Activated CD4-positive, alpha-beta T cell treated with anti-CD3 and anti-CD28 coated beads for 36 hours (primary cell): ENCODE results near the gene PMVK. TPM values are rescaled to one million over a fixed set of nuclear protein-coding genes. Genes with fewer than 3 reads are reported as not detected.
"Not testable (repeated sequence)": the region's sequence is repeated elsewhere in the genome, so short reads cannot be mapped to it uniquely, and the experiment has no call there.

ENCODE experiments used
- ATAC-seq: fragments of 200-7000 bp; cut with Tn5 transposase; one replicate; pipeline ENCODE4 v1.10.0; 2021; ENCODE audit warnings: mild to moderate bottlenecking, moderate library complexity
- CTCF ChIA-PET: fragments of 350-600 bp; sonication (Branson Sonifier 250); formaldehyde crosslinking; loops from one replicate; lab custom pipeline; 2021; ENCODE audit warnings: antibody characterized with exemption; lab: Charles Lee
- POLR2A ChIA-PET: fragments of 350-600 bp; sonication (Branson Sonifier 250); formaldehyde crosslinking; loops from one replicate; lab custom pipeline; 2021; ENCODE audit warnings: antibody characterized with exemption, inconsistent platforms; lab: Charles Lee
- DNase-seq: peaks from one replicate; pipeline ENCODE4 v3.0.0-alpha.2; 2020
- H3K27ac Mint-ChIP-seq: one replicate; pipeline ENCODE4 v1.8.0; 2021; ENCODE audit warnings: mixed read lengths
- H3K27me3 Mint-ChIP-seq: one replicate; pipeline ENCODE4 v1.8.0; 2021; ENCODE audit warnings: mixed read lengths
- H3K36me3 Mint-ChIP-seq: one replicate; pipeline ENCODE4 v1.8.0; 2021; ENCODE audit warnings: low read depth, mixed read lengths
- H3K4me1 Mint-ChIP-seq: one replicate; pipeline ENCODE4 v1.8.0; 2021; ENCODE audit warnings: mixed read lengths
- H3K4me3 Mint-ChIP-seq: one replicate; pipeline ENCODE4 v1.8.0; 2021; ENCODE audit warnings: mild to moderate bottlenecking, moderate library complexity, mixed read lengths
- H3K9me3 Mint-ChIP-seq: one replicate; pipeline ENCODE4 v1.8.0; 2021; ENCODE audit warnings: low read depth, mixed read lengths
- intact Hi-C, 2 experiments: fragments of 100-400 bp; cut with DNase I in 1 of 2; cut with micrococcal nuclease in 1 of 2; formaldehyde crosslinking; loops; one replicate each; pipeline versions ENCODE4 v1.14.2 to v1.15.1; 2022 to 2024; cut with DNase I, micrococcal nuclease
- total RNA-seq, 2 experiments: library from RNA; stranded (reverse); gene quantifications; one replicate each; pipeline ENCODE4 v1.2.3, GENCODE V29; 2021

The PMVK gene
- total RNA-seq, 2 experiments from 2014 or later = 17.0 to 36.9 TPM

GRCh38 chr1:154925335-154926170, 11.0 kb downstream of the PMVK start:
- ATAC-seq = no peak
- Mint-ChIP-seq H3K4me3 (no peak overlapping the region), H3K36me3 (peaks cover 32% of the 10 kb centered on the region), H3K9me3 (no peaks in the 10 kb centered on the region), H3K27ac (no peak overlapping the region), H3K4me1 (peaks cover 2% of the 10 kb centered on the region), H3K27me3 (no peaks in the 10 kb centered on the region)
- ChIA-PET POLR2A (interaction anchor here (0.7 to 1.2 kb wide), 2 partner anchors 11 to 41 kb away, joined by 3 to 7 read pairs; partner anchors contain the start of gene PMVK), CTCF (interaction anchor here (0.6 to 1.0 kb wide), 5 partner anchors 47 to 591 kb away, joined by 3 to 5 read pairs (median 3); no protein-coding TSS in a partner anchor)
- no peak for DNase-seq
- intact Hi-C loops = no loop called here

DNA sequence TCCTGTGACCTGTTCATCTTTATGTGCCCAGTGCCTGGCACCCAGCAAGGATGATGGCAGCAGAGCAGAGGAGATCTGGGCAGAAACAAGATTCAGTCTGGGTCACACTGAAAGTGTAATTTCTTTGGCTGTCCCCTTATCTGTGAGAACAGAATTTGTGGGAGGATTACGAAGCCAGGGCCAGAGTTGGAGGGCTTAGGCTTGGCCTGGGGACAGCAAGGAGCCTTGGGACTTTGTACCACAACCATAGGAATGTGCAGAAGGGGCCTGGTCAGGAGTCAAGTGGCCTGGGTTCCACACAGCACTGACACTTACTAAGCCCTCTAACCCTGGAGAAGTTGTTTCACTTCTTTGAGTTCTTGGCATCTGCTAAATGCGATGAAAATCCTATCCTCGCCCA, 12.8 kb downstream of the PMVK start:
- H3K27ac Mint-ChIP-seq = no peak overlapping the region
- POLR2A ChIA-PET = no interaction called here

DNA sequence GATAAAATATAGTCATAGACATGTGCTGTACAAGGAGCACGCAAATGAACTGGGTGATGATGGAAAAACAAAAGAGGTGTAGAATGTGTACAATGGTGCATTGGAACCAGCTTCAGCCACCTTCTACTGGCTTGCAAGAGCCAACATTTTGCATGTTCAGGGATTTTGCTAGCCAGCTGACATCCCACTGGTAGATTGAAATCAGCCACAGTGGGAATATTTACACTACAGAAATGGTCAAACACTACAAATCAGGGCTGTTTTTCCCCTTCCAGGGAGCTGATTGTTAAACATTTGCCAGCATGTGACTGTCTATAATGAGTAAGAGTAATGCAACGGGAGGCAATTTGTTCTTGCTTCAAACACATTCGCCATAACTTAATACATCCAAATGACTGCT, 23.2 kb downstream of the PMVK start:
- Mint-ChIP-seq H3K4me1 (no peaks in the 10 kb centered on the region), H3K27ac (no peak overlapping the region), H3K27me3 (no peaks in the 10 kb centered on the region), H3K36me3 (peaks cover 6% of the 10 kb centered on the region), H3K4me3 (no peak overlapping the region), H3K9me3 (no peaks in the 10 kb centered on the region)
- ATAC-seq = no peak
- DNase-seq = no peak
- CTCF ChIA-PET = interaction anchor here (0.6 to 0.7 kb wide), 2 partner anchors 23 to 175 kb away, joined by 3 read pairs; no protein-coding TSS in a partner anchor
- POLR2A ChIA-PET = interaction anchor here (0.6 kb wide), 1 partner anchor 35 kb away, joined by 6 read pairs; no protein-coding TSS in a partner anchor
- intact Hi-C loops = no loop called here

More for the DNA sequence above, 12.8 kb downstream of the PMVK start:
- Mint-ChIP-seq H3K9me3 (no peaks in the 10 kb centered on the region), H3K27me3 (no peaks in the 10 kb centered on the region), H3K36me3 (peaks cover 27% of the 10 kb centered on the region), H3K4me3 (no peak overlapping the region), H3K4me1 (peaks cover 2% of the 10 kb centered on the region)
- intact Hi-C loops = no loop called here
- CTCF ChIA-PET = no interaction called here
- DNase-seq = no peak
- no peak for ATAC-seq

GRCh38 chr1:154912755-154913154, 23.8 kb downstream of the PMVK start:
- H3K27ac Mint-ChIP-seq = no peak overlapping the region
- CTCF ChIA-PET = interaction anchor here (0.6 to 0.7 kb wide), 2 partner anchors 23 to 175 kb away, joined by 3 read pairs; no protein-coding TSS in a partner anchor
- H3K36me3 Mint-ChIP-seq = peaks cover 6% of the 10 kb centered on the region
- intact Hi-C loops = no loop called here
- POLR2A ChIA-PET = interaction anchor here (0.6 kb wide), 1 partner anchor 36 kb away, joined by 6 read pairs; no protein-coding TSS in a partner anchor
- H3K9me3 Mint-ChIP-seq = no peaks in the 10 kb centered on the region
- no peak for DNase-seq
- ATAC-seq = no peak
- H3K4me3 Mint-ChIP-seq = no peak overlapping the region
- no peaks in the 10 kb centered on the region for H3K27me3 Mint-ChIP-seq
- no peaks in the 10 kb centered on the region for H3K4me1 Mint-ChIP-seq

- no peak for ATAC-seq
- peaks cover 5% of the 10 kb centered on the region for H3K36me3 Mint-ChIP-seq
Observed at GRCh38 chr1:154911691-154912550, 24.6 kb downstream of the PMVK start.

DNA sequence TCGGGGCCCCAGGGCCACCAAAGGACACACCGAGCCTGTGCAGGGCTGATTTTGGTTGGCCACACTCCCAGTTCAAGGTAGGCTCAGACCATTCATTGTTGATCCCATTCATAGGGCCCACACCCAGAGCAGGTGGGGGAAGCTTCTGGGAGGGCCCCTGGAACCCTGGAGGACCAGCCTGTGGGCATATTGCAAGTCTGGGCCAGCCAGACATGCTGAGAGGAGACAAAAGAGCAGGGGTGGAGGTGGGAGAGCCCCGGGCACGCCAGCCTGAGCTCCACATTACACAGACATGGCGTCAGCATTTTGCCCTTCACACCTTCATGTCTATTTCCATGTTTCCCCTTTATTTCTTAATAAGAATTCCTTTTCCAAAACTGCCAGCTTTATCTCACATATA, 25.7 kb downstream of the PMVK start:
- intact Hi-C loops = no loop called here

More at GRCh38 chr1:154911691-154912550, 24.6 kb downstream of the PMVK start:
- Mint-ChIP-seq H3K27ac (no peak overlapping the region), H3K27me3 (no peaks in the 10 kb centered on the region), H3K9me3 (no peaks in the 10 kb centered on the region), H3K4me3 (no peak overlapping the region), H3K4me1 (no peaks in the 10 kb centered on the region)
- ChIA-PET POLR2A (no interaction called here), CTCF (no interaction called here)
- no peak for DNase-seq
- intact Hi-C loops = no loop called here

DNA sequence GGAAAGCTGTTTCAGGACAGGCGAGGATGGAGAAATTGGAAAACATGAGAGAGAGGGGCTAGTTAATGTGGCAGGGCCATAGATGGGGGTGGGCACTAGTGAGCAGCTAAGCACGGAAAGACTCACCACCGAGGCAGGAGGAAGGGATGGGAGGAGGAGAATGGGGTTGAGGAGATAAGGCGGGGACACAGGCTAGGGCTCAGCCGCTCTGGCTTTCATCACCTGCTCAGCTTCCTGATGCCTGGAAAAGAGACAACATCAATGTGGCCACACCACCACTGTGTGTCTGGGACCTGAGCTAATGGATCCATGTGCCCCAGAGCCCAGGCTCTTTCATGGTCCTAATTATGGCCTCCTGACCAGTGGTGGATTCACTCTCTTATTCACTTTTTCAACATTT, 27.6 kb downstream of the PMVK start:
- intact Hi-C loops = no loop called here

More for the DNA sequence above, 25.7 kb downstream of the PMVK start:
- Mint-ChIP-seq H3K27ac (no peak overlapping the region), H3K9me3 (no peaks in the 10 kb centered on the region), H3K4me3 (no peak overlapping the region), H3K36me3 (no peaks in the 10 kb centered on the region), H3K27me3 (no peaks in the 10 kb centered on the region), H3K4me1 (no peaks in the 10 kb centered on the region)
- CTCF ChIA-PET = interaction anchor here (1.1 kb wide), 1 partner anchor 19 kb away, joined by 3 read pairs; no protein-coding TSS in a partner anchor
- no peak for ATAC-seq
- POLR2A ChIA-PET = no interaction called here
- no peak for DNase-seq

DNA sequence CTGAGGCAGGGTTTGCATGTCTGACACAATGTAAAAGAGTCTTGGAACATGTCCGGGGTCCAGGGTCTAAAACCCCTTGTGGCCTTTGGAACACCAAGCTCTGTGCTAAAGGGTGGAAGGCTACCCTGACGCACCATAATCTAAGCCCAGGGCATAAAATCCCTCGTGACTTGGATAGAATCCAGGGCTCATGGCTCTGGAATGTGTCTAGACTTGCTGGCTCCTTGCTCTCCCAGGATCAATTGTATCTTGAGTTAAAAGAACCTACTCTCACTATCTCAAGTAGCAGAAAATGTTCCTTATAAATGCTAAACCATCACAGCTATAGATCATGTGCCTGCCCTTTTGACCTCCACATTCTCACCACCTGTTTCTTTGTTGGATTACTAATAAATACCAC, 28.4 kb downstream of the PMVK start:
- CTCF ChIA-PET, intact Hi-C loops, DNase-seq, H3K27me3 Mint-ChIP-seq, ATAC-seq, H3K27ac Mint-ChIP-seq, H3K4me3 Mint-ChIP-seq, H3K36me3 Mint-ChIP-seq, H3K4me1 Mint-ChIP-seq, H3K9me3 Mint-ChIP-seq: not testable (repeated sequence)
- POLR2A ChIA-PET = interaction anchor here (0.7 kb wide), 1 partner anchor 64 kb away, joined by 3 read pairs; no protein-coding TSS in a partner anchor

More for the DNA sequence above, 27.6 kb downstream of the PMVK start:
- DNase-seq (no peak), ATAC-seq (no peak)
- Mint-ChIP-seq H3K27me3 (no peaks in the 10 kb centered on the region), H3K36me3 (no peaks in the 10 kb centered on the region), H3K4me1 (no peaks in the 10 kb centered on the region), H3K4me3 (no peak overlapping the region), H3K27ac (no peak overlapping the region), H3K9me3 (no peaks in the 10 kb centered on the region)
- CTCF ChIA-PET = no interaction called here
- POLR2A ChIA-PET = no interaction called here

DNA sequence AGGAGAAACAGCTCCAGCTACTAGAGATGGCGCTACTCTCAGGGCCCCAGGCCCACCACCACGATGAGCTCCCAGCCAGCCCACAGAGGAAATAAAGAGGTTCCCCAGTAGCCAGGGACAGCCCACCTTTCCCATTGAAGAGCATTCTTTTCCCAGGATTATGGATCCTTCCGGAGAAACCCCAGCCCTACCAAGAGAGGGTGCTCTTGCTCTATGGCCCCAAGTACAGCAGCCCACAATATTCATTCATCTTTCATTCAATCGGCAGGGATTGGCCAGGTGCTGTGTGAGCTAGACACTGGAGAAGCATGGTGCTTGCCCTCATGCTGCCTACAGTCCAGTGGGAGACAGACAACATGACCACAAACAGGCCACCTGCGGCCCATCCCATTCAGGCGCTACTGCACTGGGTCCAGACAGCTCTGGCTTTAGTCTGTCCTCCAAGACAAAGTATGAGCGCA, 29.9 kb downstream of the PMVK start:
- DNase-seq (no peak), ATAC-seq (peak; percentile 47)
- intact Hi-C loops = loop anchor here in 1 of 2 experiments (1.0 kb wide), 1 partner anchor 155 kb away; no protein-coding TSS in a partner anchor
- ChIA-PET CTCF (interaction anchor here (0.8 to 1.2 kb wide), 4 partner anchors 45 to 260 kb away, joined by 3 read pairs; no protein-coding TSS in a partner anchor), POLR2A (no interaction called here)
- no peaks in the 10 kb centered on the region for H3K9me3 Mint-ChIP-seq
- no peak overlapping the region for H3K4me3 Mint-ChIP-seq
- no peaks in the 10 kb centered on the region for H3K36me3 Mint-ChIP-seq
- H3K27me3 Mint-ChIP-seq = no peaks in the 10 kb centered on the region
- no peak overlapping the region for H3K27ac Mint-ChIP-seq
- H3K4me1 Mint-ChIP-seq = no peaks in the 10 kb centered on the region

- intact Hi-C loops = no loop called here
- no peak overlapping the region for H3K27ac Mint-ChIP-seq
- no peaks in the 10 kb centered on the region for H3K4me1 Mint-ChIP-seq
- ATAC-seq = no peak
- no peaks in the 10 kb centered on the region for H3K9me3 Mint-ChIP-seq
- H3K4me3 Mint-ChIP-seq = no peak overlapping the region
- DNase-seq = no peak
- H3K36me3 Mint-ChIP-seq = no peaks in the 10 kb centered on the region
- H3K27me3 Mint-ChIP-seq = peaks cover 2% of the 10 kb centered on the region
- POLR2A ChIA-PET = no interaction called here
- CTCF ChIA-PET = no interaction called here
Observed at GRCh38 chr1:154902938-154903566, 33.5 kb downstream of the PMVK start.
